ENCODE data around the gene ANK3. TPM values are rescaled to one million over a fixed set of nuclear protein-coding genes. Genes with fewer than 3 reads are reported as not detected.
A peak's percentile ranks its signal among the peaks of the same experiment; 100 is the strongest.

The ANK3 gene
- polyA plus RNA-seq, 1 donor = 179 TPM

DNA sequence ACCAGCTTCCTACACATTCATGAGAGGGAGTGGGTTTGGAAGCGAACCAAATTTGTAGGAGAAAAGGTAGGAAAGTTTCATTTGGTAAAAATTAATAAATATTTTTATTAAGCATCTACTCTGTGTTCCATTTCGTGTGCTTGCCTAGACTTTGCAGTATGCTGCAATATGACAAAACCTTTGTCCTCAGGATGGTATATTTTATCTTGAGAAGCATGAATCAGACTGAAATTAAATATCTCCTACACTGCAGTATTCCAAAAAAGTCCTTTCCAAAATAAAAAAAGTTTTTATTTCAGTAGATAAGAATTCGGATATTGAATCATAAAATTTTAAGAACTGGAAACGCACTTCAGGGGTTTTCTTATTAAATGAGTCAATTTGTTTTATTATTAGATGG, 47.7 kb downstream of the ANK3 start:
- DNase-seq = no peak

- no peak for DNase-seq
These were observed 48.7 kb downstream of the ANK3 start for GRCh38 chr10:60340973-60341372.

DNA sequence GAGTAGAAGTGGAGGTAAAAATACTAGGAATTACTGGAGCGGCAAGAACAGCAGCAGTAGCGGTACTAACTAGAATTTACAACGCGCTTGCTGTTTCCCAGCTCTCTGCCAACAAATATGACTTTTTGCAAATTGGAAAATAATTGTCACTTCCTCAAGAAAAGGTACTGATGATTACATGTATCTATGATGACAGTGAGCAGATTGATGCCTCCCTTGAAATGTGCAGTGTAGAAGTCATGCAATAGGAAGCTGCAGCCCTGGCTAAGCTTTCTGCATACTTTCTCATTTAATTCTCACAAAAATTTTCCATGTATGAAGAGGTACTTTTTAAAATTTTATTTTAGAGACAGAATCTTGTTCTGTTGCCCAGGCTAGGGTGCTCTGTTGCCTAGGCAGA, 49.9 kb downstream of the ANK3 start:
- DNase-seq = no peak

DNA sequence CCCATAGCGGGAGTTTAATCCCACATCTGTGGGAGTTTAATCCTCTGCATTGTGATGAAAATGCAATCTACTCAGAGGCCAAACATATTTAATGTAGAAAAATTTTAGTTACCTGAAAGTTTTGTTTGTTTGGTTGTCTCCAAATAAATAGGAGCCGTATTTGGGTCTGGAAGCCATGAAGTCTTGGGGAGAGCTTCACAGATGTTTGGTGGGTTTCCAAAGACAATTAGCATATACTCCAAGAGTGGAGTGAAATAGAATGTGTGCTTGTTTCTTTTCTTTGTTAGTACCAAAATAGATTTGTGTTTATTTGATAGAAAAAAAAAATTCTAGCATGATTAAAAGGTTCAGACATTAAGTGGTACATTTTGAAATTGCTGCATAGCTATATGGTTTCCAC, 50.9 kb downstream of the ANK3 start:
- peak; percentile 19 for DNase-seq

- no peak for DNase-seq
These were observed 51.6 kb downstream of the ANK3 start for GRCh38 chr10:60338002-60338564.

- no peak for DNase-seq
These were observed 52.6 kb downstream of the ANK3 start for GRCh38 chr10:60336901-60337630.

- DNase-seq = no peak
These were observed 54.0 kb downstream of the ANK3 start for GRCh38 chr10:60335708-60336107.

DNA sequence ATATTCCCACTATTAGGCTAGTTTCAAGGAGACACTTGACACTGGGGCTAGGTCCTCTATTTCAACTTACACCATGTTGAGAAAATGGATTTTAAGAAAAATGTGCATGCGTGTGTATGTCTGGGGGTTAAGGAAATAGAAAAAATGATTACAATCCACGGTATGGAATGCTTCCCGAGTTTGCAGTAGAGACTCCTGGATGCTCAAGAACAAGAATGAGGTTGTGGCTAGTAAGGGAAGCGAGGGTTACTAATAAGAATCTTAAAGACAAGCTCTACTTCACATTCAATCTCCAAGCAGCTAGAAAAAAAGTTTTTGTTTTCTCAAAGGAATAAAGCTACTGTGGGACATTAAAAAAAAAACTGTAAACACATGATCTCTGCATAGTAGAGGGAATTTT, 54.7 kb downstream of the ANK3 start:
- no peak for DNase-seq

DNA sequence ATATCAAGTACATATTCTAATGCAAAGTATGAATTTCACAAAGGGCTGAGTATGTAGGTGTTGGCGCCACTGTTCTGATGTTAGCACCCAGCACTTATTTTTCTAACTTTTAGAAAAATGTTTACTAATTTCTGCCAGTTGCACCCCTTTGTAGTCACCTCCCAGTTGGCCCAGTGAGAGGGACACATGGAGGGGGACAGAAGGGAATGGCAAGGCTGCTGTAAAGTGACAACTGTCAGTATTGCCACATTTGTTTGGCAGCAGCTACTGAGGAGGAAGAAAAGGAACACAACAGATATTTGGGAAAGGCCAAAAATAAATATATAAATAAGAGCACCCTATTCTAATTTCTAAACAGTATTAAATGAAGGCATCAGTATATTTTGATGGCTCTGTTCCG, 57.3 kb downstream of the ANK3 start:
- DNase-seq = no peak

DNA sequence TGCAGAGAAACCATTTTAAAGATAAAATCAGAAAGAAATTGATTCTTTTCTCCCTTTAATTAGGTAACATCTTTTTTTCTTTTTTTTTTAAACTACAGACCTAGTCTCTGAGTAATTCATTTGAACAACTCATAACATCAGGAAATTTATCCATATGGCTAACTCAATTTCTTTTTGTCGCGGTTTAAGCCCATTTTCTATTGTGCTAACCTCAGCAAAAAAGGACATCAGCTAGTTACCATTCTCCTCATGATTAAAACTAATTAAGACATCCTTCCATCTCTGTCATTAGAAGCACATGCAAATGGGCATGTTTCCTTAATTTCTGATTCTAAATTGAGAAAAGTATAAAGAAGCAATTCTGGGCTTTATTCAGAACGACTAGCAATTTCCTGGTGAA, 57.8 kb downstream of the ANK3 start:
- DNase-seq = no peak

DNA sequence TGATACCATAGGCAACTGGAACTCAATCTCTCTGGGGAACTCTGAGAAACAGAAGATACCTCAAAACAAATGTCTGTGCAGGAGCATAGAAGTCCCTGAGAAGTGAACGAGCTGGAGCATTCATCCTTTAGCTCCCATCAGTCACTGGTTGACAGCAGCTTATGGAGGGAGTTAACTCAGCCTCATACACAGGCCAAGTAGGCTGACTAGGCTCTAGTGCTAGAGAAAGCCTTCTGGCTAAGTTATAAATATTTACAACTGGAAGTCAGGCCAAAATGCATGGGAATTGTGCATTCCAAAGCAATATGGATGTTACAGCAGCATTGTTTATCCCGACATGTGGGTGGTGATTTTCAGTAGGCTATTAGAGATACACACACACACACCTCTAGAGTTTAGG, 66.5 kb downstream of the ANK3 start:
- no peak for DNase-seq

- DNase-seq = no peak
These were observed 69.0 kb downstream of the ANK3 start for GRCh38 chr10:60320666-60321065.

DNA sequence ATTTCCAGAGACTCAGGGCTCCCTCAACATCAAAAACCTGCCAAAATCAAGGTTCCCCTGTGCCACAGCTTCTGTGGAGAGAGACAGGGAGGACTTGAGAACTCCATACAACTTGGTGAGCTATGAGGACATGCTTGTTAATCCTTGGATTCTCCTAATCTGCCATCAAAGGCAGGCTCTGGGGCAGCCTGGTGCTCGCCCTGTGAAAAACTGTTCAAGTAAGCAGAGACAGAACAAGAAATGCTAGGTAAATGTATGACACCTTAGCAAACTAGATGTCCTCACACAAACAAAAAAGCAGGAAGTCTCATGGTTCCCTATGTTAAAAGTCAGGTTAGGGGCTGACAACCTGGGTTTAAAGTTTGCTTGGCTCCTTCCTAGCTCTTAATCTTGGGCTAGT, 73.6 kb downstream of the ANK3 start:
- DNase-seq = no peak

DNA sequence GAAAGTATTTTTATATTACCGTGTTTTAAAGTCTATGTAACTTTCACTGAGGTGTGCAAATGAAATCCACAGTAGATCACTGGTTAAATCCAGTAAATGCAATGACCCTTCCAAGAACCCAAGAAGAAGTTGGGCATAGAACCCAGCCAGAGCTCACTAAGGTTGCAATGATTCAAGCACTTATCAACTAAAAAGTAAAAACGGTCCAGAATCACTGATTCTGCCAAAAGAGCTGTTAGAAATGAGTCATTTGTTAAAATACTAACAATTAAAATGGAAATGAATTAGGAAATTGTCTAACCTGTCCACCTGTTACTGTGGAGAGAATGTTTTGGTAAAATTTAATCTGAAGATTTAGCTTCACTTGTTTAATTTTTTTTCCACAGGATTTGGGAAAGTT, 74.4 kb downstream of the ANK3 start:
- no peak for DNase-seq

GRCh38 chr10:60314069-60314940, 75.4 kb downstream of the ANK3 start:
- no peak for DNase-seq

GRCh38 chr10:60313589-60313952, 76.1 kb downstream of the ANK3 start:
- no peak for DNase-seq

GRCh38 chr10:60312818-60313588, 76.7 kb downstream of the ANK3 start:
- DNase-seq = no peak

- DNase-seq = no peak
These were observed 77.9 kb downstream of the ANK3 start for GRCh38 chr10:60311821-60312220.

- no peak for DNase-seq
These were observed 78.9 kb downstream of the ANK3 start for GRCh38 chr10:60310740-60311139.

- no peak for DNase-seq
These were observed 79.8 kb downstream of the ANK3 start for GRCh38 chr10:60309891-60310290.

GRCh38 chr10:60309371-60309770, 80.3 kb downstream of the ANK3 start:
- DNase-seq = no peak

GRCh38 chr10:60305380-60305892, 84.2 kb downstream of the ANK3 start:
- no peak for DNase-seq

Measured in hindlimb muscle (tissue), 1 donor.